ENCODE results near the gene MS4A15.
"Not testable (repeated sequence)": the region's sequence is repeated elsewhere in the genome, so short reads cannot be mapped to it uniquely, and the experiment has no call there.

Gene MS4A15

DNA sequence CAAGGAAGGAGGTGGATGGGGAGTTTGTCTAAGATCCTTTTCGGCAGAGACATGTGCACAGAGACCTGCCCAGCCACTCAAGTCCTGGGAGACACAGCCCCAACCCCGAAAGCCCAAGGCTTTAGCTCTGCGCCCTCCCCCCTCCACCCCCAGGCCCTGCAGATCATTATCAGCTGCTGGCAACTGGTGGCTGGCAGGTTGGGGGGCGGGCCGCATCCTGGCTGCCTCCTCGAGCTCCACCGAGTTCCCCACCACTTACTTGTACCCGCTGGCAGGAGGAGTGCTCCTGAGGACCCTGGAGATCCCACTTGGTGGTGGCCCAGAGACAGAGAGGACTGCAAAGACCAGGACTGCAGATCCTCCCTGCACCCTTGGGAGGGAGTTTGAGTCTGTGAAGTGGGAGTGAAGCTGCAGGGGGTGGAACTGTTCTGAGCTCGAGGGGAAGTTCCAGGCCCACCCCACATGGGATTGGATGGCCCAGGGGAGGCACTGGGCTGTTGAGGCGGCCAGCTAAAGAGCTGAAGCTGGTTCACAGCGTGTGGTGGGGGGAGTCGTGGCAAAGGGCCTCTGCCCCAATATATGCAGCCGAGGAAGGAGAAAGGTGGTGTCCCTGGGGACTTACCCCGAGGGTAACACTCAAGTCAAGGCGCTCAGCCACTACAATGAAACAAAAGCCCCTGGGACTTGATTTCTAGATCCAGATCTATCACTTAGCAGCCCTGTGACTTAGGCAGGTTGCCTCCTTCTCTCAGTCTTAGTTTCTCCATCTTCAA is 65.3 kb downstream of the MS4A15 start:
- Histone ChIP-seq H3K36me3 (ENCODE audit: insufficient read depth, low read length) (no peaks in the 10 kb centered on the region), H3F3A (ENCODE audit: insufficient read depth, low read length) (no peaks in the 10 kb centered on the region), H3K4me3 (ENCODE audit: low read depth, low read length, poor library complexity, severe bottlenecking) (no peak overlapping the region), H2AFZ (ENCODE audit: low read length) (no peak overlapping the region), H3K27ac (ENCODE audit: low read depth, low read length, poor library complexity, severe bottlenecking) (no peak overlapping the region), H3K4me1 (ENCODE audit: insufficient read depth, low read length, severe bottlenecking) (no peaks in the 10 kb centered on the region), H3K9me2 (ENCODE audit: low read depth, low read length) (no peaks in the 10 kb centered on the region), H3K27me3 (ENCODE audit: insufficient read depth, low read length) (peaks cover 5% of the 10 kb centered on the region; the same call in 1 of the 2 replicates), H3K79me2 (ENCODE audit: insufficient read depth, low read length) (no peaks in the 10 kb centered on the region), H3K9me3 (ENCODE audit: low read length) (peaks cover 2% of the 10 kb centered on the region; the same call in 1 of the 2 replicates), H3K9ac (ENCODE audit: low read length) (no peak overlapping the region), H3K4me2 (ENCODE audit: low read length) (no peak overlapping the region), H4K20me1 (ENCODE audit: insufficient read depth, low read length) (no peaks in the 10 kb centered on the region)
- TF ChIP-seq, protein P1, sequence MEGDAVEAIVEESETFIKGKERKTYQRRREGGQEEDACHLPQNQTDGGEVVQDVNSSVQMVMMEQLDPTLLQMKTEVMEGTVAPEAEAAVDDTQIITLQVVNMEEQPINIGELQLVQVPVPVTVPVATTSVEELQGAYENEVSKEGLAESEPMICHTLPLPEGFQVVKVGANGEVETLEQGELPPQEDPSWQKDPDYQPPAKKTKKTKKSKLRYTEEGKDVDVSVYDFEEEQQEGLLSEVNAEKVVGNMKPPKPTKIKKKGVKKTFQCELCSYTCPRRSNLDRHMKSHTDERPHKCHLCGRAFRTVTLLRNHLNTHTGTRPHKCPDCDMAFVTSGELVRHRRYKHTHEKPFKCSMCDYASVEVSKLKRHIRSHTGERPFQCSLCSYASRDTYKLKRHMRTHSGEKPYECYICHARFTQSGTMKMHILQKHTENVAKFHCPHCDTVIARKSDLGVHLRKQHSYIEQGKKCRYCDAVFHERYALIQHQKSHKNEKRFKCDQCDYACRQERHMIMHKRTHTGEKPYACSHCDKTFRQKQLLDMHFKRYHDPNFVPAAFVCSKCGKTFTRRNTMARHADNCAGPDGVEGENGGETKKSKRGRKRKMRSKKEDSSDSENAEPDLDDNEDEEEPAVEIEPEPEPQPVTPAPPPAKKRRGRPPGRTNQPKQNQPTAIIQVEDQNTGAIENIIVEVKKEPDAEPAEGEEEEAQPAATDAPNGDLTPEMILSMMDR (IDR thresholded peaks at IDR 0.05; ENCODE audit: low read length) = no peak
- no peak for TF ChIP-seq EZH2 (IDR thresholded peaks at IDR 0.05; ENCODE audit: borderline replicate concordance, low read length)

DNA sequence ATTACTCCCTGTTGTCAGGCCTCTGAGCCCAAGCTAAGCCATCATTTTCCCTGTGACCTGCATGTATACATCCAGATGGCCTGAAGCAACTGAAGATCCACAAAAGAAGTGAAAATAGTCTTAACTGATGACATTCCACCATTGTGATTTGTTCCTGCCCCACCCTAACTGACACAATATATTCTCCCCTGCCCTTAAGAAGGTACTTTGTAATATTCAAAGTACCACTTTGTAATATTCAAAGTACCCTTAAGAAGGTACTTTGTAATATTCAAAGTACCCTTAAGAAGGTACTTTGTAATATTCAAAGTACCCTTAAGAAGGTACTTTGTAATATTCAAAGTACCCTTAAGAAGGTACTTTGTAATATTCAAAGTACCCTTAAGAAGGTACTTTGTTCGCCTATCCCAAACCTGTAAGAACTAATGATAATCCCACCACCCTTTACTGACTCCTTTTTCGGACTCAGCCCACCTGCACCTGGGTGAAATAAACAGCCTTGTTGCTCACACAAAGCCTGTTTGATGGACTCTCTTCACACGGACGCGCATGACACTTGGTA is 67.2 kb downstream of the MS4A15 start:
- H2AFZ ChIP-seq (ENCODE audit: low read length); H3K27ac ChIP-seq (ENCODE audit: low read depth, low read length, poor library complexity, severe bottlenecking); H3K27me3 ChIP-seq (ENCODE audit: insufficient read depth, low read length); H3K9me3 ChIP-seq (ENCODE audit: low read length); H3K36me3 ChIP-seq (ENCODE audit: insufficient read depth, low read length); H3K79me2 ChIP-seq (ENCODE audit: insufficient read depth, low read length); H3K9ac ChIP-seq (ENCODE audit: low read length); H3K4me2 ChIP-seq (ENCODE audit: low read length); H3K4me3 ChIP-seq (ENCODE audit: low read depth, low read length, poor library complexity, severe bottlenecking); H3K9me2 ChIP-seq (ENCODE audit: low read depth, low read length); H3F3A ChIP-seq (ENCODE audit: insufficient read depth, low read length); H3K4me1 ChIP-seq (ENCODE audit: insufficient read depth, low read length, severe bottlenecking); H4K20me1 ChIP-seq (ENCODE audit: insufficient read depth, low read length): not testable (repeated sequence)

DNA sequence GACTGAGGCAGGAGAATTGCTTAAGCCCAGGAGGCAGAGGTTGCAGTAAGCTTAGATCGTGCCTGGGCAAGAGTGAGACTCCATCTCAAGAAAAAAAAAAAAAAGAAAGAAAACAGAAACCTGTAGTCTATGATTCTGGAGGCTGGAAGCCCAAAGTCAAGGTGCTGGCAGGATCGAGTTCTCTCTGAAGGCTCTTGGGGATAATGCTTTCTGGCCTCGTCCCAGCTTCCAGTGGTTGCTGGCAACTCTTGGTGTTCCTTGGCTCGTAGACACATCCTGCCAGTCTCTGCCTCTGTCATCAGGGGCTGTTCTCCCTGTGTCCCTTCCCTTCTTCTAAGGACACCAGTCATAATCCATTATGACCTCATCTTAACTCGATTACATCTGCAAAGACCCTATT is 68.5 kb downstream of the MS4A15 start:
- TF ChIP-seq, protein P1 (IDR thresholded peaks at IDR 0.05; ENCODE audit: low read length) = no peak
- TF ChIP-seq EZH2 (IDR thresholded peaks at IDR 0.05; ENCODE audit: borderline replicate concordance, low read length) = no peak
- Histone ChIP-seq H3K9me2 (ENCODE audit: low read depth, low read length) (no peaks in the 10 kb centered on the region), H3K4me1 (ENCODE audit: insufficient read depth, low read length, severe bottlenecking) (no peaks in the 10 kb centered on the region), H2AFZ (ENCODE audit: low read length) (no peak overlapping the region), H3K27me3 (ENCODE audit: insufficient read depth, low read length) (peaks cover 5% of the 10 kb centered on the region; the same call in 1 of the 2 replicates), H3F3A (ENCODE audit: insufficient read depth, low read length) (no peaks in the 10 kb centered on the region), H4K20me1 (ENCODE audit: insufficient read depth, low read length) (no peaks in the 10 kb centered on the region), H3K4me2 (ENCODE audit: low read length) (no peak overlapping the region), H3K9ac (ENCODE audit: low read length) (no peak overlapping the region), H3K4me3 (ENCODE audit: low read depth, low read length, poor library complexity, severe bottlenecking) (no peak overlapping the region), H3K79me2 (ENCODE audit: insufficient read depth, low read length) (no peaks in the 10 kb centered on the region), H3K27ac (ENCODE audit: low read depth, low read length, poor library complexity, severe bottlenecking) (no peak overlapping the region), H3K36me3 (ENCODE audit: insufficient read depth, low read length) (no peaks in the 10 kb centered on the region), H3K9me3 (ENCODE audit: low read length) (no peaks in the 10 kb centered on the region)

All from OCI-LY1 (cell line).